ENCODE data around the gene FAM163B.
"Not testable (repeated sequence)": the region's sequence is repeated elsewhere in the genome, so short reads cannot be mapped to it uniquely, and the experiment has no call there.

The FAM163B gene

DNA sequence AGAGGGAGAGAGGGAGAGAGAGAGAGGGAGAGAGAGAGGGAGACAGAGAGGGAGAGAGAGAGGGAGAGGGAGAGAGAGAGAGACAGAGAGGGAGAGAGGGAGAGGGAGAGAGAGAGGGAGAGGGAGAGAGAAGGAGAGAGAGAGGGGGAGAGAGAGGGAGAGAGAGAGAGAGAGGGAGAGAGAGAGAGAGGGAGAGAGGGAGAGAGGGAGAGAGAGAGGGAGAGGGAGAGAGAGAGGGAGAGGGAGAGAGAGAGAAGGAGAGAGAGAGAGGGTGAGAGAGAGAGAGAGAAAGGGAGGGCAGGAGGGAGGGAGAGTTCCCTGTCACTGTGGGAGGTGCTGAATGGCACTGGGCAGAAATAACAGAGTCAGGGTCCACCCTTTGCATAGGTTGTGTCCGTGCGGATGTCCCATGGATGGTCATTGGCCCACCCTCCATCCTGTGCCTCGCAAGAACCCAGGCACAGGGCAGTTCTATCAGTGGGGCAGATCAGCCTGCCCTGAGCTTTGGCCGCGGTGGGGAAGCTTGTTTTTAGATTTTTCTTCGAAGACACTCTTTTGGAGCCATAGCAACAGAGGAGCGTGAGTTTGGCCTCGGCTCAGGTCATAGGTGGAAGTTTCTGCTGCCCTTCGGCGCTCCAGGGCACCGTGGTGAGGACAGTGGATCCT lies 44.6 kb downstream of the FAM163B start:
- DNase-seq: no peak

DNA sequence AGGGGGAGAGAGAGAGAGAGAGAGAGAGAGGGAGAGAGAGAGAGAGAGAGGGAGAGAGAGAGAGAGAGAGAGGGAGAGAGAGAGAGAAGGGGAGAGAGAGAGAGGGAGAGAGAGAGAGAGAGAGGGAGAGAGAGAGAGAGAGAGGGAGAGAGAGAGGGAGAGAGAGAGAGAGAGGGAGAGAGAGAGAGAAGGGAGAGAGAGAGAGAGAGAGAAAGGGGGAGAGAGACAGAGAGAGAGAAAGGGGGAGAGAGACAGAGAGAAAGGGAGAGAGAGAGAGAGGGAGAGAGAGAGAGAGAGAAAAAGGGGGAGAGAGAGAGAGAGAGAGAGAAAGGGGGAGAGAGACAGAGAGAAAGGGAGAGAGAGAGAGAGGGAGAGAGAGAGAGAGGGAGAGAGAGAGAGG lies 45.4 kb downstream of the FAM163B start:
- not testable (repeated sequence) for DNase-seq

DNA sequence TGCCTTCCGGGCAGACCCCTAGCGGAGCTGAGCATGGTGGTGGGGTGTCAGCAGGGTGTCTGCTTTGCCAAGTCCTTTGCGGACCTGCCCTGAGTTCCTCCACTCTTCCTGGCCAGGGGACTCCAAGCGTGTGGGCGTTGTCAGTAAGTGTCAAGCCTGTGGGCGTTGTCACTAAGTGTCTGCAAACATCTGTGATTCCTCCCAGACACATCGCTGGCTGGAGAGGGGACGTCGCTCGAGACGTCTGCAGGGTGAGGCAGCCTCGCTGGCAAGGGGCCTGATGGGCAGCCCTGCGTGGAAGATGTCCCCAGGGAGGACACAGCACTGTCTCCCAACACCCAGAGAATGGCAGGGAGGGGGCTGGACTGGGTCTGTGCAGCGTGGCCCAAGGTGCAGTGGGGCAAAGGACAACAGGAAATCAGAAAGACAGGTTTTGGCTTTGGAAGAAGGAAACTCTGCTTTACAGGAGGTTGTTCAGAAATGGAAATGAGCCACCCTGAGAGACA lies 45.8 kb downstream of the FAM163B start:
- no peak for DNase-seq

DNA sequence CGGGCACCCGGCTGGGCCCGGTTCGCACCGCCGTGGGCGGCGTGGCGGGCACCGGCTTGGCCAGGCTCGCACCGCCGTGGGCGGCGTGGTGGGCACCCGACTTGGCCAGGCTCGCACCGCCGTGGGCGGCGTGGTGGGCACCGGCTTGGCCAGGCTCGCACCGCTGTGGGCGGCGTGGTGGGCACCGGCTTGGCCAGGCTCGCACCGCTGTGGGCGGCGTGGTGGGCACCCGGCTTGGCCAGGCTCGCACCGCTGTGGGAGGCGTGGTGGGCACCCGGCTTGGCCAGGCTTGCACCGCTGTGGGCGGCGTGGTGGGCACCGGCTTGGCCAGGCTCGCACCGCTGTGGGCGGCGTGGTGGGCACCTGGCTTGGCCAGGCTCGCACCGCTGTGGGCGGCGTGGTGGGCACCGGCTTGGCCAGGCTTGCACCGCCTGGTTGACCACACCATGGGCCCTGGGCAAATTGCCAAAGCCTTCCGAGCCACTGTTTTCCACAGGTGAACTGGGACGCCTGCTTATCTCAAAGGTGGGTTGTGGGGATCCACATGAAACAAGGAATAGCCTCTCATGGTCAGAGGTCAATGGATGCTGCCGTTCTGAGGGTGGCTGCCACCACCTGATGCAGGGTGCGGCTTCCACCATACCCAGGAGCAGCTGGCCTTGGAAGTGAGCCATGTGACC lies 46.4 kb downstream of the FAM163B start:
- no peak for DNase-seq

DNA sequence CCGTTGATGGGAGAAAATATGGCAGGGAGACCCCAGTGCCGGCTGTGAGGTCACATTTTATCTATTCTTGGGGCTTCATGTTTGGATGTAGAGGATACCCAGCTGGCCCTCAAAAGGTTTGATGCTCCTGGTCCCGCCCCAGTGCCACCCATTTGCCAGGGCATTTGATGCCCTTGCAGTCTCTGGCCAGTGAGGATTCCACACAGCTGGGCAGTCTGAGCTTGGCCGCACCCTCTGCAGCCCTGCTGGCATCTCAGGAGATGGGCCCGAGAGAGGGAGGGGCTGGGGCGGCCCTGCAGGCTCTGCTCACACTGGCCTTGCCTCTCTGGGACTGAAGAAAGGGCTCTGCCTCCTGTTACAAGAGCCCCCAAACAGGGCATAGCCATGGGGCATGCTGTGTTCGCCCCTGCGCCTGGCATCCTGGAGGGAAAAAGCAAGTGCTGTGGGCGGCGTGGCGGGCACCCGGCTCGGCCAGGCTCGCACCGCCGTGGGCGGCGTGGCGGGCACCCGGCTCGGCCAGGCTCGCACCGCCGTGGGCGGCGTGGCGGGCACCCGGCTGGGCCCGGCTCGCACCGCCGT lies 47.1 kb downstream of the FAM163B start:
- no peak for DNase-seq

DNA sequence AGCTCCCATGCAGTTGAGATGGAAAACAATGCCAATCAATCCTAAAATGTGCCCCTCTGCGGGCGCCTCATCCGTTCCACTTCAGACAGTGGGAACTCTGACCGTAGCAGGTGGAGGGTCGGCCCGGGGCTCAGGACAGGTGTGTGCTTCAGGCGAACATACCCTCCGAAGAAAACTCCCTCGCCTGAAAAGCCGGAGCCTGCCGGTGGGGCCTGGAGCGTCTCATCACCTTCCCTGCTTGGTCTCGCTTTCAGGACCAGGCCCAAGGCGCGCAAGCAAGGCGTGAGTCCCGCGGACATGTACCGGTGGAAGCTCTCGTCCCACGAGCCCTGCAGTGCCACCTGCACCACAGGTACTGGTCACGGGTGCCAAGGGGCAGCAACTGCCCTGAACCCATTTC lies 48.2 kb downstream of the FAM163B start:
- DNase-seq: no peak

DNA sequence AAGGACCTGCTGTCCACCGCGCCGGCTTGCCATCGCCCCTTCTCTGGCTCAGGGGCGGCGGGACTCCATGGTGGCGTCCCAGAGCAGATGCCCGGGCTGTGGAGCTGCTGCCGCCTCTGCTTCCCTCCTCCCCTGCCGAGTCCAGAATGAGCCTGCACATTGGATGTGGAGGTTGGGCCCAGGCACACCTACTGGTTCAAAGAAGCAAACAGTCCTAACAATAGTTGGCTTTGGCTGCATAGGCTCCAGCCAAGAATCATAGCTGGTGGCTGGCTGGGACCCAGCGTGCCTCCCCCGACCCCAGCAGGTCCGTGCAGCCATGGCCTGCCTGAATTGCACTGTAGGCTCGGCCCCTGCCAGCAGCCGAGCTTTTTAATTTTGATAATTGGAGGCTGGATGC lies 48.9 kb downstream of the FAM163B start:
- DNase-seq: no peak

DNA sequence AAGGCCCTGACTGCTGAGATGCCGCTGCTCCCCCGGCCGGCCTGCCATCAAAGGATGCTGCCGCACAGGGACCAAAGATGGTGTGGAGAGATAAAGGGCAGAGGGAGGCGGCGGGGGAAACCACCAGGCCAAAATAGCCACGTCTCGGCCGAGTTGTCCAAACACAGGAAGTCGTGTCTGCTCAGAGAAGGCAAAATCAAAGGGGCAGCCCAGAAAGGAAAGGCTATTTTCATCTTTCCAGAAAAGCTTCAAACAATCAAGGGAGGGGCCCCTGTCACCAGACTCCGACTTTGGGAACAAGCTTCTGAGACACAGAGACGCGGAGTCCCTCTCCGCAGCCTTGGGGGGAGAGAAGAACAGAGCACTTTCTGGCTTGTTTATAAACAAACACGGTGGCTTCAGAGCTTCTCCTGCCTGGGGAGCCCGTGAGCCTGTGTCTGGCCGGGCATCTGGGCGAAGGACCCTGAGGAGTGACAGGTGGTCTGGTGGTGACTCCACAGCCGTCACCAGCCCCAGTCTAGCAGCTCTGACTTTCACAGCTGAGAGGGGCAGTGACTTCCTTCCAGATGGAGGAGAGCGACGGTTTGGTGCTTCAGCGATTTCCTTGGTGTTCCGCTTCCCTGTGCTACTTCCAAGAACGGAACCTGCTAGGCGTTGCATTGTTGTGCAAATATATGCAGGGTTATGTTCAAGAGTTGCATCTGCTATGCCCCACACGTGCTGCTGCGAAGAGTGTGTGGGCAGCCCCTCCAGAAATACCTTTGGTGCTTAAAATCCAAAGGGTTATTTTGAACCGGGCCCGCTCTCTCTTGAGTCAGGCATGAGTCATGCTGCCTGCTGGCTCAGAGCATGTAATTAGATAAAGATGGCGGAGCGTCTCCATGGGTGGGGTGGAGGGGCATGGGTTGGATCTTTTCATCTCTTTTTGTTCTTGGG lies 50.7 kb downstream of the FAM163B start:
- no peak for DNase-seq

DNA sequence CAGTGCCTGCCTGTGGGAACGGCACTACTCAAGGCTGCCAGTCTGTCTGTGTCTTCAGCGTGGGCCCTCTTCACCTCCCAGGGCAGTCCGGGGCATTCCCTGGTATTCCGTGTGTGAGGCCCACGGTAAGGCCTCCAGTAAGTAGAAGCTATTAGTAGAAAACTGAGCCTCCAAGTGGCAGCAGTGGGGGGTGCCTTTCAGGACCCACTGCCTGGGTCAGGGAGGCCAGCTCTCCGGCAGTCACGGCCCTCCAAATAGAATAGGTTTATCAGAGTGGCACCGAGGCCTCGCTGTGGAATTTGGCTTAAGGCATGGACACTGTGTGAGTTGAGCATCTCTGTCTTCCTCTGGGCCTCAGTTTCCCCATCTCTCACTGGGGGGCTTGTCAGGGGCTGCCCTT lies 51.6 kb downstream of the FAM163B start:
- no peak for DNase-seq

DNA sequence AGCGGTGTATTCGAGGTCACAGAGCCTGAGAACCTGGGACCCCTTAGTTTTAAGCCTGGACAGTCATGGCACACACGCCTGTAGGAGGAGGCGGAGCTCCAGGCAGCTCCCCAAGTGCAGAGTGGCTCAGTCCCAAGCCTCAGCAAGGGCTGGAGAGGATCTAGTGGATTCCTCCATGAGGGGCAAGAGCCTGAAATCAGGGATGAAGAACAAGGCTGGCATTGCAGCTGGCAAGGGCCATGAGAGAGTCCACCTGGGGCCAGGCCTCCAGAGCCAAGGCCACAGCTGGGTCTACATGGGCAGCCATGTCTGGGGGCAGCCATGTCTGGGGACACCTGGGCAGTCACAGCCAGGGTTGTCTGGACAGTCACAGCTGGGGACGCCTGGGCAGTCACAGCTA lies 52.8 kb downstream of the FAM163B start:
- no peak for DNase-seq

DNA sequence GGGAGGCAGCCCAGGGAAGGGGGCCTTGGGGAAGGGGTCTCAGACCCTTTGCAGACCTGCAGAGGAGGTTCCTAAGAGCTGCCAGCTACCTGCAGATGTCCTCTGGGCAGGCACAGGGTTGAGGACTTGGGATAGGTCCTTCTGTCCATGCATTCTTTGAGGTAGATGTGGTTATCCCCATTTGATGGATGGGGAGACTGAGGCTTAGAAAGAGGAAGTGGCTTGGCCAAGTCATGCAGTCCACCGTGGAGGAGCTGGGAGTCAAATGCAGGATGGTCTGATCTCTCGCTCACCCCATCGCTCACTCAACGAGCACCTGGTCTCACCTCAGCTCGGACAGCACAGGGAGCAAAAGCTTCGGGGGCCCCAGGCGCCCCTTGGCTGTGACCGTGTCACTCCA lies 54.5 kb downstream of the FAM163B start:
- no peak for DNase-seq

DNA sequence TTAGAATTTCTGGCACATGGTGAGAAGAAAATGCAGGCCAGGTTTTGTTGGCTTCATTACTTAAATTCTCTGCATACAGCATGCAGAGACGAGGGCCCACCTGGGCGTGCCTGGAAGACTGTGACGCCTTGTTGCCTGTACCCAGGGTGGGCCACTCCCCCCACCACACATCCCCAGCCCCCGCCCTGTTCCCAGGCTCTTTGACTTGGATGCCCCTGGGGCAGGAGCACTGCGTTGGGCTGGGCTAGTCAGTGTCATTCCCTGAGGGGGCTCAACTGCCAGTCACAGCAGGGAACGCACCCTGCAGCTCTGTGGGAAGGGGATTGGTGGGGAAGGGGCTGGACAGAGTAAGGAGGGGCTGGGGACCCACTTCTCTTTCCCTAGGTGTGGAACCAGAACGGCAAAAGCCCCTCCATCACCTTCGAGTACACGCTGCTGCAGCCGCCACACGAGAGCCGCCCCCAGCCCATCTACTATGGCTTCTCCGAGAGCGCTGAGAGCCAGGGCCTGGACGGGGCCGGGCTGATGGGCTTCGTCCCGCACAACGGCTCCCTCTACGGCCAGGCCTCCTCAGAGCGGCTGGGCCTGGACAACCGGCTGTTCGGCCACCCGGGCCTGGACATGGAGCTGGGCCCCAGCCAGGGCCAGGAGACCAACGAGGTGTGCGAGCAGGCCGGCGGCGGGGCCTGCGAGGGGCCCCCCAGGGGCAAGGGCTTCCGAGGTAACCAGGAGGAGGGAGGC lies 55.0 kb downstream of the FAM163B start:
- no peak for DNase-seq

DNA sequence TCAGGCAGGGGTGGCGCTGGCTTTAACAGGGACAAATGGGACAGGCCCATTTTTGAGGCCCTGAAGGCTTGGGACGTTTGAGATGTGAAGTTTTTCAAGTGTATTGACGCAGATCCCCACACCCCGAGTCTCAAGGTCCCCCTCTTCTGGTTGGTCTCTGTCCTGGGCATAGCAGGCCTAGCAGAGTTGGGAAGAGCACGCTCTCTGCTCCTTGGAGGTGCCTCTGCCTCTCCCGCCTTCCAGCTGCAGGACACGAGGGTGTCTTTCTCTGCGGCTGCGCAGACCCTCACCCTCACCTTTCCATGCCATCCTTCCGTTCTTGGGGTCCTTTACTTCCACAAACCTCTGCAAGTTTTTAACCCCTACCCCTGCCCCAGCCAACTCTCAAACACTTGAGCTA lies 56.1 kb downstream of the FAM163B start:
- no peak for DNase-seq

DNA sequence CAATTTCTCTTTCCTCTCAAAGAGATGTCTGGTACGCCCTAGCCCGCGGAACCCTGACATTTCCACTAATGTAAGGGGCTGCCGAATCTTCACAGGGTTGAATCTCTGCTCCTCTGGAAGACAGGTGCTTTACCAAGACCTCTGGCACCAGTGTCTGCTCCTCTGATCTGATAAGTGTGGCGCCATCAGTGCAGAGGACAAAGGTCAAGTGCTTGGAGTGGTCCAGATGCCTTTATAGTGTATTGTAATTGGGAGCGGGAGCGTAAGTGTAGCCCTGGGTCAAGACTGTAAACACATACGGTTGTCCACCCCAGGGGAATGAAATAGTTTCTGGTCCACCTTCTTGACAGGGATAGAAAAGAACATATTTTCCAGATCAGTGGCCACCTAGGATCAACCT lies 57.0 kb downstream of the FAM163B start:
- DNase-seq: no peak

DNA sequence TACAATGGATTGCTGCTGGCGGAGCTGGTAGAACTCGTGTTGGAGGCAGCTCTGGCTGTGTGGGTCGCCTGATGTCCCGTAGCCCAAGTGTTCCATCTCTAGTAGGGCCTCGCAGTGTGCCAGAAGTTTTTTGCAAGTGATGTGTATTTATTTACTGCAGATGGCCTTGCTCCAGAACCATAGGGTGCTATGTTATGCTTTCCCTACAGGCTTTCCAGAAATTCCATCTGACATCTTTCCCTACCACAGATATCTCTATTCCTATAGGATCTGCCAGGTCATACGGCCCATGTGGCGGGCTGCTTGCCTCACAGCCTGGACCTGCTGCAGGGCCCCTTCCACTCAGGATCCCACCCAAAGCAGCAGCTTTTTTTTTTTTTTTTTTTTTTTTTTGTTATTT lies 57.7 kb downstream of the FAM163B start:
- DNase-seq: no peak

DNA sequence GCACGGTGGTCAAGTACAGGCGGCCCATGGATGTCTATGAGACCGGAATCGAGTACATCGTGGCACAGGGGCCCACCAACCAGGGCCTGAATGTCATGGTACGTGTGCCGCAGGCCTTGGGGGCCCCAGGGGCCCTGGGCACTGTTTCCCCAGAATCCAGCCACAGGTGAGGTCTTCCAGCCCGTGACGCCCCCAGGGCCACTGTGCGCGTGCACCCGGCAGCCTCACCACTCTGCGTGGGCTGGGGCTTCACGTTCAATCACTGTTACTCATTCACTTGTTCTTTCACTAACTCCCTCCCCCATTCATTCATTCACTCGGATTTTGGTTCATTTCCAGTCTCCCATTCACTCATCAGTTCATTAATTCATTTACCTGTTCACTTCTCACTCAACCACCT lies 62.1 kb downstream of the FAM163B start:
- DNase-seq: no peak

DNA sequence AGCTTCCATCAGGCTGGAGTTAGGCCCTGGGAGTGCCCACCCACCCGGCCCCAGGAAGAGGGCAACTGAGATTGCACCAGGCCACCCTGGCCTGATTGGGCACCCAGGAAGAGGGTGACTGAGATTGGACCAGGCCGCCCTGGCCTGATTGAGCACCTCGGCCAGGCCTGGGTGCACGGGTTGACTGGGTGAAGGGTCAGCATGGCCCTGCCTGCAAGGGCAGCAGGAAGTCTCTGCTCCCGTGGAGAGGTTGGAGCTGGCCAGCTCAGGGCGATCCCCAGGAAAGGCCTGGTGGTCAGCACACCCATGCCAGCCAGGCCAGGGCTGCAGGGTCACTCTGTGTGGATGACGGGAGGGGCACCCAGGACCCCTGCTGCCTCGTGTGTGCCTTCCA lies 62.9 kb downstream of the FAM163B start:
- DNase-seq: no peak

DNA sequence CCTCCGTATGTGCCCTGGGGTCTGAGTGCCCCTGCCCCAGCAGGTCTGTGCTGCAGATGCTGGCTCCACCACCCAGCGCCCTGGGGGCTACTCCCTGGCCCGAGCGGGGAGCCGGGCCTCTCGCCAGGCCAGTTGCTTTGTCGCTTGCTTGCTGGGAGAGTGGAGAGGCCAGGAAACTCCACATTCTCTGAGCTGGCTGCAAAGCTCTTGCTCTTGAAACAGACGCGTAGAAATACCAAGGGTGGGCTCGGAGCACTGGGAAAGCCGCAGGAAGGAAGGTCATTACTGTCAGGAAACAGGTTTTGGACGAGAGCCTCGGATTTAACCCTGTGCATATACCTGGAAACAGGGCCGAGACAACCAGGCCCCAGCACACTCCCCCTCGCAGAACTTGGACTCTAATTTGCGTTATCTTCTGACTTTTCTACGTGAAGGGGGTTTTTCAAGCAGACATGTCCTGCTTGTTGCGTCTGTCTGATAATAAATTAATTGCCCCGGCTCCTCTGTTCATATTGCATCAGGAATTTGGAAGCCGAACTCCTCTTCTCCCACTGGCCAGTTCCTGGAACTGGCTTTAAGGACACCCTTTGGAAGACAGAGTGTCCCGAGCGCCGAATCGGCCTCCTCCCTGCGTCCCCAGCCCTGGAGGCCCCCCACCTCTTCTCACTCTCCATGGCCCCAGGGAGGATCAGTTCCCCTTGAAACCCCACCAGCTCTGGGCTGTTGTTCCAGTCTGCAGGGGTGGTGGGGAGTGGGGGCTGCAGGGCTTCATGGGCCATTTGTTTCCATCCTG lies 63.5 kb downstream of the FAM163B start:
- no peak for DNase-seq

DNA sequence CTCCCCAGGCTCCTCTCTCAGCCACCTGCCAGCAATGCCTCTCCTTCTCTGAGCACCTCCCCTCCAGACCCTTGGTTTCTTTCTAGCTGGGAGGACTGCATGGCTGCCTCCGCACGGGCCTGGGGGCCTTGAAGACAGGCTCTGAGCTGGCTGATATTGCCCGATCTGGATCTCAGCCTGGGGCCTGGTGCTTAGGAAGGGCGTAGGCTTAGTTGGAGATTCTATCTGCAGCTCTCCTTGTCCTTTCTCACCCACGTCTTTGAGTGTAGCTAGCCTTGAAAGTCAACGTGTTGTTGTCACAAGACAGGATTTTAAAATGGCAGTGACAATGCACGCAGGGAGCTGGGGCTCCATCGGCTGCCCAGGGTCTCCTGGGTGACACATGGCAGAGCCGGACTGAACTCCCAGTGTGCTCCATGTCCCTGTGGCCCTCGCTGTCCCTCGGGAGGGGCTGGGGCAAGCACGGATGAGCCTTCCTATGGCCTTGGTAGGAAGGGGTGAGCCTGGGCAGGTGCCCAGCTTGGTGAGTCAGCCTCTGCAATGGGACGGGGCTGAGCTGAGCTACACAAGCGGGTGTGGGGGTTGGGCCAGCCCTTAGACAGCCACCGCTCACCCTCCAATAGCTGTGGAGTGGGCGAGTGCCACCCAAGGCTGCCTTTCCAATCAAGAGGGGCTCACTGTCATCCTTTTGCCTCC lies 65.3 kb downstream of the FAM163B start:
- DNase-seq: no peak

DNA sequence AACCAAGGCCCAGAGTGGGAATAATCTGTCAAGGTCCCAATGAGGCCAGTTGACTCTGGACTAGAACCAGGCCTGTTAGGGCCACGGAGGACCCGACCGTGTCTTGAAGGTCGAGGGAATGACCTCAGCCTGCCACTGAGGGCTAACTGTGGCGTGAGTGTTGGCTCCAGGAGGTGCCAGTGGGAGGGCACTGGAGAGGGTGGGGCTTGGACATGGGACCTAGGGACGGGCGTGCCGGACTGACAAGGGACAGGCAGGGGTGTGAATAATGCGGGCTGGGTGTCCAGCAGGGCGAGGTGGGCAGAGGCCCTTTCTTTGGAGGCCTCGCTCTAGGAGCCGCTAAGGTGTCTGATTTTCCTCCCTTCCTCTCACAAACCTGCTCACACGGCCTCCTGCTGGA lies 67.2 kb downstream of the FAM163B start:
- no peak for DNase-seq

DNA sequence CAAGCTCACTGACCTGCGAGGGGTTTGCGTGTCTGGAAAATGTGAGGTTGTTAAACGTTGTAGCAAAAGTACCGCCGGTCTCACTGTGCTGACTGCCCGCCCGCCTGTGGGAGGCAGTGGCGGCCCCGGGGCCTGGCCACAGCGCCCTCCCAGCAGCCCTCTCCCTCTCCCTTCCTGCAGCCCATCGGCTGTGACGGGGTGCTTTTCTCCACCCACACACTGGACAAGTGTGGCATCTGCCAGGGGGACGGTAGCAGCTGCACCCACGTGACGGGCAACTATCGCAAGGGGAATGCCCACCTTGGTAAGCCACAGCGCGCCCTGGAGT lies 68.5 kb downstream of the FAM163B start:
- DNase-seq: no peak
